ENCODE data around the gene SYPL2.
"Not testable (repeated sequence)": the region's sequence is repeated elsewhere in the genome, so short reads cannot be mapped to it uniquely, and the experiment has no call there.

Gene SYPL2

GRCh38 chr1:109466452-109467300 is at the start of gene SYPL2:
TSS of gene SYPL2 (plus strand) at chr1:109466546. CDS start at chr1:109466844, 298 bp downstream.
- peak in 1 of 2 donors; percentile 30 for ATAC-seq

- ATAC-seq = no peak
Observed at GRCh38 chr1:109423498-109423897, 42.8 kb upstream of the SYPL2 start.

GRCh38 chr1:109425391-109426280 is 40.7 kb upstream of the SYPL2 start:
- peak; percentile 27 to 38 for ATAC-seq

- ATAC-seq = peak; percentile 94 to 97
Observed at GRCh38 chr1:109426281-109427170, 39.8 kb upstream of the SYPL2 start, which contains the start of gene PSMA5. TSS of gene PSMA5 (minus strand) at chr1:109426448. CDS start at chr1:109426330, 118 bp downstream.

GRCh38 chr1:109427171-109427467 is 39.2 kb upstream of the SYPL2 start:
- ATAC-seq = no peak

GRCh38 chr1:109432336-109432735 is 34.0 kb upstream of the SYPL2 start:
- no peak for ATAC-seq

GRCh38 chr1:109433322-109433721 is 33.0 kb upstream of the SYPL2 start:
- ATAC-seq = no peak

GRCh38 chr1:109434484-109434883 is 31.9 kb upstream of the SYPL2 start:
- no peak for ATAC-seq

- peak; percentile 96 to 98 for ATAC-seq
Observed at GRCh38 chr1:109438798-109439297, 27.5 kb upstream of the SYPL2 start.

- no peak for ATAC-seq
Observed at GRCh38 chr1:109441069-109441468, 25.3 kb upstream of the SYPL2 start.

GRCh38 chr1:109443476-109443875 is 22.9 kb upstream of the SYPL2 start:
- no peak for ATAC-seq

- ATAC-seq = no peak
Observed at GRCh38 chr1:109444346-109444745, 22.0 kb upstream of the SYPL2 start.

- not testable (repeated sequence) for ATAC-seq
Observed at GRCh38 chr1:109445949-109446695, 20.2 kb upstream of the SYPL2 start.

- no peak for ATAC-seq
Observed at GRCh38 chr1:109447524-109447923, 18.8 kb upstream of the SYPL2 start.

- ATAC-seq = no peak
Observed at GRCh38 chr1:109454497-109455133, 11.7 kb upstream of the SYPL2 start.

GRCh38 chr1:109457819-109458218 is 8.5 kb upstream of the SYPL2 start:
- ATAC-seq = no peak

- no peak for ATAC-seq
Observed at GRCh38 chr1:109466125-109466451, 258 bp upstream of the SYPL2 start.

- ATAC-seq = no peak
Observed at GRCh38 chr1:109467301-109467777, 993 bp downstream of the SYPL2 start.

GRCh38 chr1:109468061-109468460 is 1.7 kb downstream of the SYPL2 start:
- no peak for ATAC-seq

- no peak for ATAC-seq
Observed at GRCh38 chr1:109468903-109469302, 2.6 kb downstream of the SYPL2 start.

- ATAC-seq = no peak
Observed at GRCh38 chr1:109470245-109470644, 3.9 kb downstream of the SYPL2 start.

Measured in activated CD4-positive, CD25-positive, alpha-beta regulatory T cell treated with anti-CD3 and anti-CD28 coated beads, Interleukin-2, amount 50 U/mL, for 24 hours (primary cell).